HepG2 (cell line): ENCODE measurements around the gene HCFC2. TPM values are rescaled to one million over a fixed set of nuclear protein-coding genes. Genes with fewer than 3 reads are reported as not detected.

ENCODE experiments used
- ATAC-seq: fragments of 200-7000 bp; cut with Tn5 transposase; 3 replicates; pipeline ENCODE4 v1.9.1; 2020; ENCODE audit warnings: mild to moderate bottlenecking, moderate library complexity
- BruUV-seq: library from RNA; stranded (reverse); fragments of 400-500 nt; replicated peaks from 2 replicates; lab custom pipeline; 2021; lab: Mats Ljungman, UMichigan
- CTCF ChIA-PET: fragments of 300-600 bp; formaldehyde crosslinking; extraction: SDS; loops from one replicate; lab custom pipeline; 2021; ENCODE audit warnings: low total read pairs, inconsistent platforms, low intra/inter-chr PET ratio; lab: Yijun Ruan, JAX
- POLR2A ChIA-PET: fragments of 350-600 bp; sonication (Branson Sonifier 250); formaldehyde crosslinking; loops from one replicate; lab custom pipeline; 2020; ENCODE audit warnings: antibody characterized with exemption, inconsistent platforms; lab: Yijun Ruan, JAX
- DNase-seq: peaks from one replicate; pipeline ENCODE4 v3.0.0-alpha.2; 2015; ENCODE audit warnings: low spot score
- FAIRE-seq: peaks from 3 replicates; lab custom pipeline; 2011; peaks lifted over from hg19 to GRCh38; lab: Jason Lieb, UNC
- H2AFZ ChIP-seq: one replicate; pipeline ENCODE4 v1.6.1; 2011; ENCODE audit warnings: low read length, inconsistent platforms
- H3K27ac ChIP-seq: fragments of 300-600 bp; 3 replicates; pipeline ENCODE4 v1.8.0; 2011; ENCODE audit warnings: mixed run types, mild to moderate bottlenecking, mixed read lengths, low read length, inconsistent platforms; ENCODE audit not compliant: insufficient read depth; ENCODE audit errors: extremely low read length
- H3K27me3 ChIP-seq, 2 experiments: fragments of 200-600 bp in 1 of 2; 2 replicates in 1 of 2; 3 replicates in 1 of 2; pipeline versions ENCODE4 v1.6.0 to v1.8.0; 2011; ENCODE audit warnings: low read length in 2 of 2, mild to moderate bottlenecking in 2 of 2, moderate library complexity in 2 of 2, inconsistent platforms in 1 of 2; ENCODE audit not compliant: insufficient read depth in 2 of 2, control insufficient read depth in 1 of 2
- H3K36me3 ChIP-seq, 2 experiments: fragments of 200-600 bp in 1 of 2; replicated peaks in 1 of 2; 2 replicates in 1 of 2; 3 replicates in 1 of 2; pipeline versions ENCODE4 v1.5.1 to v1.8.0; 2011; ENCODE audit warnings: low read length in 2 of 2, inconsistent platforms in 1 of 2; ENCODE audit not compliant: insufficient read depth in 2 of 2, control insufficient read depth in 1 of 2
- H3K4me1 ChIP-seq: 2 replicates; pipeline ENCODE4 v1.5.1; 2012; ENCODE audit warnings: low read length, inconsistent platforms; ENCODE audit not compliant: insufficient read depth
- H3K4me2 ChIP-seq: 2 replicates; pipeline ENCODE4 v1.6.0; 2011; ENCODE audit warnings: low read depth, low read length, inconsistent platforms
- H3K4me3 ChIP-seq, 3 experiments: fragments of 200-600 bp in 1 of 3; sonication (generic), shearing (Covaris generic) in 1 of 3; replicated peaks in 1 of 3; 2 replicates each; pipeline ENCODE4 v1.5.1; 2011 to 2016; ENCODE audit warnings: low read length in 3 of 3, inconsistent platforms in 2 of 3, low read depth in 2 of 3, mild to moderate bottlenecking in 2 of 3, control low read depth in 1 of 3, mixed read lengths in 1 of 3; ENCODE audit not compliant: insufficient read depth in 1 of 3
- H3K79me2 ChIP-seq: one replicate; pipeline ENCODE4 v1.6.1; 2011; ENCODE audit warnings: low read length, inconsistent platforms; ENCODE audit not compliant: insufficient read depth
- H3K9ac ChIP-seq: 2 replicates; pipeline ENCODE4 v1.6.0; 2011; ENCODE audit warnings: mild to moderate bottlenecking, low read depth, low read length, inconsistent platforms; ENCODE audit not compliant: insufficient read depth
- H3K9me3 ChIP-seq: 2 replicates; pipeline ENCODE4 v1.5.1; 2012; ENCODE audit warnings: mild to moderate bottlenecking, low read length
- H4K20me1 ChIP-seq: 2 replicates; pipeline ENCODE4 v1.6.0; 2011; ENCODE audit warnings: inconsistent platforms, mild to moderate bottlenecking, low read length, moderate library complexity; ENCODE audit not compliant: insufficient read depth
- PHF21A ChIP-seq: sonication (generic); formaldehyde crosslinking; IDR thresholded peaks from 2 replicates; pipeline ENCODE4 v1.5.0; 2020; ENCODE audit warnings: mild to moderate bottlenecking, missing genetic modification reagents
- POLR2A ChIP-seq, 2 experiments: IDR thresholded peaks; 2 replicates each; pipeline ENCODE4 v1.6.1; 2011; ENCODE audit warnings: low read depth in 2 of 2, low read length in 2 of 2, mild to moderate bottlenecking in 1 of 2, moderate library complexity in 1 of 2; ENCODE audit not compliant: insufficient read depth in 1 of 2
- ZFP36 ChIP-seq: fragments of 150-350 bp; IDR thresholded peaks from 2 replicates; pipeline ENCODE4 v1.6.1; 2018; ENCODE audit warnings: borderline replicate concordance, low read length, low read depth; ENCODE audit not compliant: partially characterized antibody
- ZNF337 ChIP-seq: sonication (generic); formaldehyde crosslinking; IDR thresholded peaks from 2 replicates; pipeline ENCODE4 v1.5.1; 2020; ENCODE audit warnings: missing genetic modification reagents, low read depth, mild to moderate bottlenecking, borderline replicate concordance
- ZNF615 ChIP-seq: sonication (generic); formaldehyde crosslinking; IDR thresholded peaks from 2 replicates; pipeline ENCODE4 v1.5.0; 2020; ENCODE audit warnings: mild to moderate bottlenecking, missing genetic modification reagents, borderline replicate concordance
- WGBS: methylation state at CpG from one replicate; pipeline ENCODE4 v1.1.6; 2017; ENCODE audit warnings: low lambda C conversion rate; 5-methylcytosine and 5-hydroxymethylcytosine counted together
- in situ Hi-C: cut with HindIII; loops from 2 replicates; pipeline ENCODE4 v1.10.0; 2017; ENCODE audit warnings: low pct_unique_long_range_greater_than_20kb; ENCODE audit not compliant: extremely low pct_ligation_motif_present
- intact Hi-C: fragments of 100-400 bp; cut with micrococcal nuclease; formaldehyde crosslinking; loops from one replicate; pipeline ENCODE4 v1.10.0; 2022; ENCODE audit not compliant: unreplicated experiment
- polyA plus RNA-seq, 8 experiments: library from polyadenylated mRNA; depleted of rRNA in 3 of 8; stranded (reverse) in 7 of 8; unstranded in 1 of 8; fragments of >200 nt; fragmentation: Illumina TruSeq in 4 of 8; extraction: Trizol in 4 of 8; gene quantifications; 2 replicates each; pipeline versions ENCODE4 v1.2.1 to v1.2.3, GENCODE V29; 2011 to 2016; ENCODE audit warnings: low read depth in 4 of 8, missing spikeins in 1 of 8, mixed read lengths in 1 of 8; ENCODE audit not compliant: insufficient read depth in 1 of 8
- total RNA-seq, 5 experiments: library from RNA; depleted of rRNA; stranded (reverse); fragments of >200 nt; fragmentation: Illumina TruSeq; extraction: Trizol; gene quantifications; 2 replicates each; pipeline ENCODE4 v1.2.3, GENCODE V29; 2016; ENCODE audit warnings: low read depth in 1 of 5
- TF ChIP-seq, protein P1 (sequence below): sonication (generic); formaldehyde crosslinking; IDR thresholded peaks from 2 replicates; pipeline ENCODE4 v1.4.0; 2020; ENCODE audit warnings: mild to moderate bottlenecking, missing genetic modification reagents
- TF ChIP-seq, protein P2 (sequence below): IDR thresholded peaks from 2 replicates; pipeline ENCODE4 v1.6.1; 2016
- TF ChIP-seq, protein P3 (sequence below): sonication (generic); formaldehyde crosslinking; IDR thresholded peaks from 2 replicates; pipeline ENCODE4 v1.5.0; 2020; ENCODE audit warnings: mild to moderate bottlenecking, missing genetic modification reagents

Gene HCFC2
- total and polyA plus RNA-seq, 2 of the 13 experiments (the other 11 are each of a cell fraction or from before 2014, with no cell fraction given), result 3.7 to 4.9 TPM

DNA sequence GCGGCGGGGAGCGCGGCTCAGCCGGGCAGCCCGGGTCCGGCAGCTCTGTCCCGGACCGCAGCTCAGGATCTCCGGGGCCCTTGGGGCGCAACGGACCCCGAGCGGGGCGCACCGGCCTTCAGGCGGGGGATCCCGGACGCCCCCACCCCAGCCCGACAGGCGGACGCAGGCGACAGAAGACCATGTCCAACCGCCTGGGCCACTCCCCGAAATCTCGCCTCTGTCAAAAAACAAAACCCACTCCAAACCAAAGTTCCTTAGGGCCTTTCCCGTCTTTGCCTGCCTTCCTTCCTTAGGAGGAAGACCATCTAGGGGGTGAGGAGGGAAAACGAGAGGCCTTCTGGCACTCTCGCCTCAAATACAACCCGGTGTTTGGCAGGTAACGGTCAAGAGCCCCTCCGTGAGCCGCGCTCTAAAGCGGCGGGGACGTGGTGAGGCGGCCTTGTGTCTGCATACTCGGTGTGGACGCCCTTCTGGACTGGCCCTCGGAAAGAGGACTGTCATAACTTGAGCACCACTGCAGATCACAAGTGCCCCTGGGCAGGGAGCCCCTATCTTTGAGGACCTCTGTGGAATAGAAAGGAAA is 604 bp downstream of the HCFC2 start (continued):
- TF ChIP-seq ZFP36, result no peak

DNA sequence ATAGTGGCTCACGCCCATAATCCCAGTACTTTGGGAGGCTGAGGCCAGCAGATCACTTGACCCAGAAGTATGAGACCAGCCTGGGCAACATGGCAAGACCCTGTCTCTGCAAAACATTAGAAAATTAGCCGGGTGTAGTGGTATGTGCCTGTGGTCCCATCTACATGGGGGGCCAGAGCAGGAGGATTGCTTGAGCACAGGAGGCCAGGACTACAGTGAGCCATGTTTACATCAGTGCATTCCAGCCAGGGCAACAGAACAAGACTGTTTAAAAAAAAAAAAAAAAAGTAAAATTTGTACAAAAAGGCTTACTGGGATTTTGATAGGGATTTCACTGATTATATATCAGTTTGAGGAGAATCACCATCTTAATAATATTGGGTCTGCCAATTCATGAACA is 7.8 kb downstream of the HCFC2 start:
- CTCF ChIA-PET, result no interaction called here
- no peak overlapping the region for H3K4me2 ChIP-seq
- no peaks in the 10 kb centered on the region for H3K9me3 ChIP-seq
- no peaks in the 10 kb centered on the region for H3K36me3 ChIP-seq
- FAIRE-seq (no peak), DNase-seq (no peak), ATAC-seq (no peak)
- H3K9ac ChIP-seq, result no peak overlapping the region
- H4K20me1 ChIP-seq, result no peaks in the 10 kb centered on the region
- intact Hi-C loops (no loop called here), in situ Hi-C loops (no loop called here)
- H2AFZ ChIP-seq, result no peak overlapping the region
- H3K4me3 ChIP-seq, result no peak overlapping the region
- no peak overlapping the region for H3K27ac ChIP-seq
- POLR2A ChIA-PET, result no interaction called here
- no peaks in the 10 kb centered on the region for H3K27me3 ChIP-seq
- no TSS peak for BruUV-seq
- 100% methylated on average over 2 of the region's 2 CpGs for WGBS
- no peak for TF ChIP-seq ZNF615 (CRISPR knock-in tag)
- TF ChIP-seq, protein P1, sequence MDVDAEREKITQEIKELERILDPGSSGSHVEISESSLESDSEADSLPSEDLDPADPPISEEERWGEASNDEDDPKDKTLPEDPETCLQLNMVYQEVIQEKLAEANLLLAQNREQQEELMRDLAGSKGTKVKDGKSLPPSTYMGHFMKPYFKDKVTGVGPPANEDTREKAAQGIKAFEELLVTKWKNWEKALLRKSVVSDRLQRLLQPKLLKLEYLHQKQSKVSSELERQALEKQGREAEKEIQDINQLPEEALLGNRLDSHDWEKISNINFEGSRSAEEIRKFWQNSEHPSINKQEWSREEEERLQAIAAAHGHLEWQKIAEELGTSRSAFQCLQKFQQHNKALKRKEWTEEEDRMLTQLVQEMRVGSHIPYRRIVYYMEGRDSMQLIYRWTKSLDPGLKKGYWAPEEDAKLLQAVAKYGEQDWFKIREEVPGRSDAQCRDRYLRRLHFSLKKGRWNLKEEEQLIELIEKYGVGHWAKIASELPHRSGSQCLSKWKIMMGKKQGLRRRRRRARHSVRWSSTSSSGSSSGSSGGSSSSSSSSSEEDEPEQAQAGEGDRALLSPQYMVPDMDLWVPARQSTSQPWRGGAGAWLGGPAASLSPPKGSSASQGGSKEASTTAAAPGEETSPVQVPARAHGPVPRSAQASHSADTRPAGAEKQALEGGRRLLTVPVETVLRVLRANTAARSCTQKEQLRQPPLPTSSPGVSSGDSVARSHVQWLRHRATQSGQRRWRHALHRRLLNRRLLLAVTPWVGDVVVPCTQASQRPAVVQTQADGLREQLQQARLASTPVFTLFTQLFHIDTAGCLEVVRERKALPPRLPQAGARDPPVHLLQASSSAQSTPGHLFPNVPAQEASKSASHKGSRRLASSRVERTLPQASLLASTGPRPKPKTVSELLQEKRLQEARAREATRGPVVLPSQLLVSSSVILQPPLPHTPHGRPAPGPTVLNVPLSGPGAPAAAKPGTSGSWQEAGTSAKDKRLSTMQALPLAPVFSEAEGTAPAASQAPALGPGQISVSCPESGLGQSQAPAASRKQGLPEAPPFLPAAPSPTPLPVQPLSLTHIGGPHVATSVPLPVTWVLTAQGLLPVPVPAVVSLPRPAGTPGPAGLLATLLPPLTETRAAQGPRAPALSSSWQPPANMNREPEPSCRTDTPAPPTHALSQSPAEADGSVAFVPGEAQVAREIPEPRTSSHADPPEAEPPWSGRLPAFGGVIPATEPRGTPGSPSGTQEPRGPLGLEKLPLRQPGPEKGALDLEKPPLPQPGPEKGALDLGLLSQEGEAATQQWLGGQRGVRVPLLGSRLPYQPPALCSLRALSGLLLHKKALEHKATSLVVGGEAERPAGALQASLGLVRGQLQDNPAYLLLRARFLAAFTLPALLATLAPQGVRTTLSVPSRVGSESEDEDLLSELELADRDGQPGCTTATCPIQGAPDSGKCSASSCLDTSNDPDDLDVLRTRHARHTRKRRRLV, result no peak
- TF ChIP-seq ZNF337 (CRISPR knock-in tag), result no peak
- no peak for TF ChIP-seq PHF21A (CRISPR knock-in tag)
- TF ChIP-seq, protein P2, sequence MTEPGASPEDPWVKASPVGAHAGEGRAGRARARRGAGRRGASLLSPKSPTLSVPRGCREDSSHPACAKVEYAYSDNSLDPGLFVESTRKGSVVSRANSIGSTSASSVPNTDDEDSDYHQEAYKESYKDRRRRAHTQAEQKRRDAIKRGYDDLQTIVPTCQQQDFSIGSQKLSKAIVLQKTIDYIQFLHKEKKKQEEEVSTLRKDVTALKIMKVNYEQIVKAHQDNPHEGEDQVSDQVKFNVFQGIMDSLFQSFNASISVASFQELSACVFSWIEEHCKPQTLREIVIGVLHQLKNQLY (CRISPR knock-in tag), result no peak
- no peak for TF ChIP-seq POLR2A (IDR thresholded peaks at IDR 0.05; ENCODE audit: insufficient read depth in 1 of 2, low read depth in 2 of 2, low read length in 2 of 2)
- TF ChIP-seq, protein P3, sequence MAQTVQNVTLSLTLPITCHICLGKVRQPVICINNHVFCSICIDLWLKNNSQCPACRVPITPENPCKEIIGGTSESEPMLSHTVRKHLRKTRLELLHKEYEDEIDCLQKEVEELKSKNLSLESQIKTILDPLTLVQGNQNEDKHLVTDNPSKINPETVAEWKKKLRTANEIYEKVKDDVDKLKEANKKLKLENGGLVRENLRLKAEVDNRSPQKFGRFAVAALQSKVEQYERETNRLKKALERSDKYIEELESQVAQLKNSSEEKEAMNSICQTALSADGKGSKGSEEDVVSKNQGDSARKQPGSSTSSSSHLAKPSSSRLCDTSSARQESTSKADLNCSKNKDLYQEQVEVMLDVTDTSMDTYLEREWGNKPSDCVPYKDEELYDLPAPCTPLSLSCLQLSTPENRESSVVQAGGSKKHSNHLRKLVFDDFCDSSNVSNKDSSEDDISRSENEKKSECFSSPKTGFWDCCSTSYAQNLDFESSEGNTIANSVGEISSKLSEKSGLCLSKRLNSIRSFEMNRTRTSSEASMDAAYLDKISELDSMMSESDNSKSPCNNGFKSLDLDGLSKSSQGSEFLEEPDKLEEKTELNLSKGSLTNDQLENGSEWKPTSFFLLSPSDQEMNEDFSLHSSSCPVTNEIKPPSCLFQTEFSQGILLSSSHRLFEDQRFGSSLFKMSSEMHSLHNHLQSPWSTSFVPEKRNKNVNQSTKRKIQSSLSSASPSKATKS (CRISPR knock-in tag), result no peak
- H3K79me2 ChIP-seq, result no peaks in the 10 kb centered on the region
- H3K4me1 ChIP-seq, result no peaks in the 10 kb centered on the region
